Vagina (tissue), 2 donors: ENCODE data around the gene GAL3ST2.

ENCODE experiments used
- POLR2A ChIP-seq, 2 donors: fragments of 450-650 bp; IDR thresholded peaks; one replicate each; pipeline ENCODE4 v1.6.1; 2017; ENCODE audit warnings: antibody characterized with exemption in 2 of 2, mild to moderate bottlenecking in 2 of 2, moderate library complexity in 2 of 2
- POLR2AphosphoS5 ChIP-seq, 2 donors: sonication (generic); formaldehyde crosslinking; IDR thresholded peaks; one replicate each; pipeline ENCODE4 v1.9.0; 2017; ENCODE audit warnings: antibody characterized with exemption in 2 of 2, mild to moderate bottlenecking in 2 of 2, low read depth in 1 of 2; ENCODE audit not compliant: insufficient read depth in 1 of 2
- TF ChIP-seq, protein P1 (sequence below), 3 experiments: fragments of 450-650 bp in 2 of 3; fragments of 200-600 bp in 1 of 3; sonication (generic) in 1 of 3; IDR thresholded peaks; one replicate each; pipeline ENCODE4 v1.5.1; 2017 to 2019; ENCODE audit warnings: antibody characterized with exemption in 3 of 3, mild to moderate bottlenecking in 2 of 3, moderate library complexity in 2 of 3

DNA sequence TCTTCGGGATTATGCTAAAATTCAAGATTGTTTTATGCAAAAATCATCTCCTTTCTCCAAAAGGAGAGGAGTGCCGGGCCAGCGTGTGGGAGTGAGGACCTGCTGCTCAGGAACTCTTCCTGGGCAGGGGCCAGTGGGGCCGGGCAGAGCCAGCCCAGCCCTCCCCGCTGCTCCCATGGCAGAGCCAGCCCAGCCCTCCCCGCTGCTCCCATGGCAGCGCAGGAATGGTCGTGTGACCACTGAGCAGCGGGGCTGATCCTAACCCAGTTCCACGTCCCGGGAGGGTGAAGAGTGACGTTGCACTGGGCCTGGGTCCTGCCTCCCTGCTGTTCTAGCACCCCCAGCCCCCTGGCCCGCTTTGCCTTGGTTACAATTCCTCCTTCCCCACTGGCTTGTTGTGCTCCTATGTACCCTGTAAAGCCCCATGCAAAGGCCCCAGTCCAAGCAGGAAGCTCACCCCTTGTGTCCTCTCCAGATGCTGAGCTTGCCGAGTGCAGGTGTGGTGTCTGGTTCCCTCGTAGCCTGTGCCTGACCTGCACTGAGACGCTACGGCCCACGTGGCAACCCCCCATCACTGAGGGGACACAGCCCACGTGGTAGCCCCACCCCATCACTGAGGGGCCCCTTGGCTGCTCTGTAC lies 20.9 kb downstream of the GAL3ST2 start:
- TF ChIP-seq POLR2A (IDR thresholded peaks at IDR 0.05) (no peak), POLR2AphosphoS5 (IDR thresholded peaks at IDR 0.05; ENCODE audit: insufficient read depth in 1 of 2, low read depth in 1 of 2) (no peak)
- TF ChIP-seq, protein P1, sequence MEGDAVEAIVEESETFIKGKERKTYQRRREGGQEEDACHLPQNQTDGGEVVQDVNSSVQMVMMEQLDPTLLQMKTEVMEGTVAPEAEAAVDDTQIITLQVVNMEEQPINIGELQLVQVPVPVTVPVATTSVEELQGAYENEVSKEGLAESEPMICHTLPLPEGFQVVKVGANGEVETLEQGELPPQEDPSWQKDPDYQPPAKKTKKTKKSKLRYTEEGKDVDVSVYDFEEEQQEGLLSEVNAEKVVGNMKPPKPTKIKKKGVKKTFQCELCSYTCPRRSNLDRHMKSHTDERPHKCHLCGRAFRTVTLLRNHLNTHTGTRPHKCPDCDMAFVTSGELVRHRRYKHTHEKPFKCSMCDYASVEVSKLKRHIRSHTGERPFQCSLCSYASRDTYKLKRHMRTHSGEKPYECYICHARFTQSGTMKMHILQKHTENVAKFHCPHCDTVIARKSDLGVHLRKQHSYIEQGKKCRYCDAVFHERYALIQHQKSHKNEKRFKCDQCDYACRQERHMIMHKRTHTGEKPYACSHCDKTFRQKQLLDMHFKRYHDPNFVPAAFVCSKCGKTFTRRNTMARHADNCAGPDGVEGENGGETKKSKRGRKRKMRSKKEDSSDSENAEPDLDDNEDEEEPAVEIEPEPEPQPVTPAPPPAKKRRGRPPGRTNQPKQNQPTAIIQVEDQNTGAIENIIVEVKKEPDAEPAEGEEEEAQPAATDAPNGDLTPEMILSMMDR (IDR thresholded peaks at IDR 0.05): no peak
